Activated CD8-positive, alpha-beta memory T cell treated with anti-CD3 and anti-CD28 coated beads for 48 hours (primary cell): ENCODE results near the gene NOL4L.

Experiments
- DNase-seq, 3 experiments: peaks; one replicate each; pipeline ENCODE4 v3.0.0-alpha.2; 2020; ENCODE audit warnings: low read depth in 2 of 3, low spot score in 2 of 3

Gene NOL4L

GRCh38 chr20:32563311-32564272 lies 21.5 kb downstream of the NOL4L start:
- no peak for DNase-seq

- DNase-seq, result no peak
Observed at GRCh38 chr20:32562495-32562911, 22.6 kb downstream of the NOL4L start.

GRCh38 chr20:32560989-32561830 lies 23.9 kb downstream of the NOL4L start:
- DNase-seq, result no peak

GRCh38 chr20:32560482-32560988 lies 24.6 kb downstream of the NOL4L start:
- no peak for DNase-seq

GRCh38 chr20:32559753-32560380 lies 25.3 kb downstream of the NOL4L start:
- no peak for DNase-seq

GRCh38 chr20:32559205-32559752 lies 25.9 kb downstream of the NOL4L start:
- no peak for DNase-seq

GRCh38 chr20:32558526-32558925 lies 26.6 kb downstream of the NOL4L start:
- DNase-seq, result no peak

- no peak for DNase-seq
Observed at GRCh38 chr20:32557319-32557718, 27.8 kb downstream of the NOL4L start.

GRCh38 chr20:32556312-32557184 lies 28.6 kb downstream of the NOL4L start:
- DNase-seq, result no peak

- DNase-seq, result no peak
Observed at GRCh38 chr20:32555584-32555983, 29.5 kb downstream of the NOL4L start.

- no peak for DNase-seq
Observed at GRCh38 chr20:32554965-32555289, 30.2 kb downstream of the NOL4L start.

GRCh38 chr20:32553618-32554017 lies 31.5 kb downstream of the NOL4L start:
- DNase-seq, result no peak

GRCh38 chr20:32551693-32552092 lies 33.4 kb downstream of the NOL4L start:
- no peak for DNase-seq

GRCh38 chr20:32549842-32550241 lies 35.3 kb downstream of the NOL4L start:
- no peak for DNase-seq

GRCh38 chr20:32547753-32548034 lies 37.4 kb downstream of the NOL4L start:
- no peak for DNase-seq

GRCh38 chr20:32546918-32547752 lies 38.0 kb downstream of the NOL4L start:
- no peak for DNase-seq

GRCh38 chr20:32544893-32545840 lies 40.0 kb downstream of the NOL4L start:
- no peak for DNase-seq

- DNase-seq, result no peak
Observed at GRCh38 chr20:32544260-32544722, 40.8 kb downstream of the NOL4L start.
